Large intestine (tissue), 3 donors: ENCODE data around the gene SMG6. TPM values are rescaled to one million over a fixed set of nuclear protein-coding genes. Genes with fewer than 3 reads are reported as not detected.
A peak's percentile ranks its signal among the peaks of the same experiment; 100 is the strongest.
"Not testable (repeated sequence)": the region's sequence is repeated elsewhere in the genome, so short reads cannot be mapped to it uniquely, and the experiment has no call there.

ENCODE experiments used
- DNase-seq, 2 donors: peaks; one replicate each; pipeline versions ENCODE4 v3.0.0 to v3.0.0-alpha.2; 2013
- H3K27ac ChIP-seq: one replicate; pipeline ENCODE4 v1.5.1; 2013; ENCODE audit warnings: low read length
- H3K27me3 ChIP-seq: 2 replicates; pipeline ENCODE4 v1.6.1; 2013; ENCODE audit warnings: low read length; ENCODE audit not compliant: control insufficient read depth, insufficient read depth
- H3K36me3 ChIP-seq: 2 replicates; pipeline ENCODE4 v1.6.1; 2013; ENCODE audit warnings: low read length; ENCODE audit not compliant: control insufficient read depth, insufficient read depth
- H3K4me1 ChIP-seq: one replicate; pipeline ENCODE4 v1.6.1; 2013; ENCODE audit warnings: low read length; ENCODE audit not compliant: control insufficient read depth, insufficient read depth
- H3K4me3 ChIP-seq: one replicate; pipeline ENCODE4 v1.5.1; 2013; ENCODE audit warnings: low read length
- H3K9me3 ChIP-seq: one replicate; pipeline ENCODE4 v1.6.1; 2013; ENCODE audit warnings: mild to moderate bottlenecking, low read depth, low read length, moderate library complexity; ENCODE audit not compliant: control insufficient read depth
- WGBS: methylation state at CpG from one replicate; pipeline ENCODE4 v1.1.5; 2013; ENCODE audit warnings: low lambda C conversion rate; ENCODE audit not compliant: insufficient coverage; 5-methylcytosine and 5-hydroxymethylcytosine counted together
- polyA plus RNA-seq: library from polyadenylated mRNA; unstranded; fragments of 120-200 nt; gene quantifications from one replicate; pipeline ENCODE4 v1.2.1, GENCODE V29; 2013

Gene SMG6
- polyA plus RNA-seq, 1 donor: 18.0 TPM

DNA sequence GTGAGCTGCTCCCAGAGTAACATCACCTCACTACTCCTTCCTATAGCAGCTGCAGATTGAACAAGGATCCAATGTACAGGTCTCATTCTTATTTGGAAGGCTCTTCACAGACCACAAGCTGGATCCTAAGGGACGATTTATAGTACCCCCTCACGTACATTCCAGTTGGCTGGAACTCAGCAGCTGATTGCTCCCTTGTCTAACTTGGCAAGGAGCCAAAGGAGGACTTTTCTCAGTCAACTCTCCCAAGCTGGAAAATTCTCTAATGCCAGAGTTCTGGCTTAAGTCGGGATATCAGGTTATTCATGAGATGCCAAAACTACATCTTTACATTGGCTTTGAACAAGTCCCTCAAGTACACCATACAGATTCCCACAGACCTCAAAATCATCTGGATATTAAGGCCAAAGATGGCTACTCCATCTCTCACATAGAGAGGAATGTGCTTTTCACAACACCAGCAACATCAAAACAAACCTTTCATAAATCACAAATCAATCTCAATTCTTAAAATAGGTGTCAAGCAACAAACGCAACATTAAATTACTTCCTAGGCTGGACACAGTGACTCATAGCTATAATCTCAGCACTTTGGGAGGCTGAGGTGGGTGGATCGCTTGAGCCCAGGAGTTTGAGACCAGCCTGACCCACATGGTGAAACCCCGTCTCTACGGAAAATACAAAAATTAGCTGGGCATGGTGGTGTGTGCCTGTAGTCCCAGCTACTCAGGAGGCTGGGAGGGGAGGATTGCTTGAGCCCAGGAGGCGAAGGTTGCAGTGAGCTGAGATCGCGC is 39.3 kb downstream of the SMG6 start:
- no CpG with 5 or more reads among the region's 10 CpGs for WGBS
- Histone ChIP-seq H3K9me3 (no peaks in the 10 kb centered on the region), H3K27me3 (no peaks in the 10 kb centered on the region), H3K36me3 (peaks cover 33% of the 10 kb centered on the region), H3K4me1 (no peaks in the 10 kb centered on the region), H3K27ac (no peak overlapping the region), H3K4me3 (no peak overlapping the region)
- no peak for DNase-seq

DNA sequence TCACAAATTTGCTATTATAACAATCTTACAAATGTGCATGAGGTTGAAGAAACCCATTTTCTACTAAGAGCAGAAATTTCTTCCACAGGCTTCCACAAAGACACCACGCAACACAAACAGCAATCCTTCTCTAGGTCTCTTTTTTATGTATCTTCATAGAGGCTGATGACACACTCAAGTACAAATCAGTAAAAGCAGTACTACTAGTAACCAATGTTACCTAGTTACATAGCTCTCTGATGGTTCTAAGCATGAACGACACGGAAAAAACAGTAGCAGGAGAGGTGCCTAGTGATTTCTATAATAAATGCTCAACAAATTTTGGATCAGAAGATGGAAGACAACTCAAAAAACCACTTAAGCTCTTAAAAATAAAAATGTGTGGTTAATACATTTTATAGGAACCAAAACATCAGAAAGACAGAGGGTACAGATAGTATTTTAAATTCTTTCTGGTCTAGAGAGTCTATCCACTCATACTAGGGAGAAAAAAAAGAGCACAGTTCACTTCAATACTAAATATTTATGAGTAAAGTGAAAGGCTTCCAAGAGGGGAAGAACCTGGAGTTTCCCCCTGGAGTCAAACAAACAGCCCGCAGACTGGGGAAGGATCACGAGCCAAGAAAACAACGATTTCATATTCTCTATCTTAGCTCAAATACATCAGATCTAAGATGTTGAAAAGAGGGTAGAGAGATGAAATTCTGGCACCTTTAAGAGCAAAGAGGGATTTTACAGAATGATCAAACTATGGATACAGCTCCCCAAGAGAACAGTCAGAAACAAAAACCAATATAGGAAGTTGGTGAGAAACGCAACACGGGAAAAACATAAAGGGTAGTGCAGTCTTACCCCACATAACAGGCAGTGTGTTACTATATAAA is 40.2 kb downstream of the SMG6 start:
- H3K36me3 ChIP-seq: peaks cover 35% of the 10 kb centered on the region
- 88% methylated on average over 4 of the region's 8 CpGs for WGBS
- H3K27ac ChIP-seq: peak overlapping the region; percentile 23

DNA sequence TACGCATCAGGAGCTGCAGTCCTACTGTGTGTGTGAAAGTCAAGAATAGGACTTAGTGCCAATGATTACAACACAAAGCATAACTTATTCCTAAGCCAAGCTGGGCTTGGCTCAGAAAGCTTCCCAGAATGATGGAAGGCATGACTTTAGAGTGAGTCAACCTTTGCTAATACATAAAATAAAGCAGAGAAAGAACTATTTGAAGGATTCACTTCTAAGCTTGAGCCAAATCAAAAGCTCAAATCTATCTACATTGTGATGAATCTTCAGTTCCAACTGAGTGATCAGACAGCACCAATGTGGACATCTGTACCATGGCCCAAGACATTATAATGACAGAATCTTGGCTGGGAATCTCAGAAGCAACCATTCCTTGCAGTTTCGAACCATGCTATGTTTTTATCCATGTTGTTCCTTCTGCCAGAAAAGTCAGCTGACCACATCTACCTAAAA is 41.4 kb downstream of the SMG6 start:
- DNase-seq: no peak
- 100% methylated on average over 1 of the region's 2 CpGs for WGBS

More for the DNA sequence above, 40.2 kb downstream of the SMG6 start:
- H3K27me3 ChIP-seq: no peaks in the 10 kb centered on the region
- no peaks in the 10 kb centered on the region for H3K4me1 ChIP-seq
- H3K9me3 ChIP-seq: no peaks in the 10 kb centered on the region
- DNase-seq: no peak
- no peak overlapping the region for H3K4me3 ChIP-seq

DNA sequence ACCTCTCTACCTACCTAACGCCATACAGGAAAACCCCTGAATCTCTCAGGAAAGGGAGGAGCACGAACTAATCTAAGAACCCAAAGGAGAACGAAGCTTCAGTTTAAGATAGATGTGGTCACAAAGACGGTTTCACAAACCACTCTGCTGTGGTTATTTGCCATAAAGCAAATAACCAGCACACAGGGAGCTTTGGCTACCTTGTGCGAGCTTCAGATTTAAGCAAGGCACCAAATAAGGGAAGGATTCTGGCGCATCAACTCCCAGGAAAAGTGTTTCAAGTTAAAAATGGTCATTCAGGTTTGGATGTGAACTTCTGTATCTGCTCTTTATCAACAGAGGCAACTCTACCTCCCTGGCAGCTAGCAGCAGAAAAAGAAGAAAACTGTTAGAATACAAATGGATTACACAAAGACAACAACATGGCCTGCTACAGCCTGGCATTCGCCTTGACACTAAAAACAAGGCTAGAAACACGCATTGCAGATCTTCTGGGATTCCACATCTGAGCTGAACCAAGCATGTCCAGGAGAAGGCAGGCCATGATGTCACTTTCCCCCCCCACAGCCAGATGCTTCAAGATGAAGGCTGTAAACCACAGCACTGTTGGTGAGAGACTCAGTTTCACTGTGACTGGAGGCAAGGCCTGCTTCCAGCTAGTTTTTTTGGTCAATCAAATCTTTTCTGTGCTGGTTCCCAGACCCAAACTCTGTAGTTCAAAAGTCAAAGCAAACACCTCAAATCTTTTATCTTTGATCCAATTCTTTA is 43.6 kb downstream of the SMG6 start:
- no peaks in the 10 kb centered on the region for H3K27me3 ChIP-seq
- no peaks in the 10 kb centered on the region for H3K4me1 ChIP-seq
- H3K36me3 ChIP-seq: peaks cover 16% of the 10 kb centered on the region
- no CpG with 5 or more reads among the region's 8 CpGs for WGBS
- H3K27ac ChIP-seq: peak overlapping the region; percentile 47
- no peak overlapping the region for H3K4me3 ChIP-seq
- DNase-seq: no peak
- no peaks in the 10 kb centered on the region for H3K9me3 ChIP-seq

More for the DNA sequence above, 41.4 kb downstream of the SMG6 start:
- Histone ChIP-seq H3K27me3 (no peaks in the 10 kb centered on the region), H3K9me3 (no peaks in the 10 kb centered on the region), H3K27ac (no peak overlapping the region), H3K4me3 (no peak overlapping the region), H3K4me1 (no peaks in the 10 kb centered on the region), H3K36me3 (peaks cover 29% of the 10 kb centered on the region)

DNA sequence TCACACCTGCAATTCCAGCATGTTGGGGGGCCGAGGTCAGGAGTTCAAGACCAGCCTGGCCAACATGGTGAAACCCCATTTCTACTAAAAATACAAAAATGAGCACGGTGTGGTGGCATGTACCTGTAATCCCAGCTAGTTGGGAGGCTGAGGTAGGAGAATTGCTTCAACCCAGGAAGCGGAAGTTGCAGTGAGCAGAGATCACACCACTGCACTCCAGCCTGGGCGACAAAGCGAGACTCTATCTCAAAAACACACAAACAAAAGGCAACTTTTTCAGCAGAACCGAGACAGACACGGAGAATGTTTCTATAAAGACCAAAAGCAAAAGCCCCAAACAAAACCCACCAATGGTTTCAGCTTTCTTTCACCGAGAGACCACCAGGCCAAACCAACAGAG is 44.8 kb downstream of the SMG6 start:
- 80% methylated on average over 2 of the region's 8 CpGs for WGBS

DNA sequence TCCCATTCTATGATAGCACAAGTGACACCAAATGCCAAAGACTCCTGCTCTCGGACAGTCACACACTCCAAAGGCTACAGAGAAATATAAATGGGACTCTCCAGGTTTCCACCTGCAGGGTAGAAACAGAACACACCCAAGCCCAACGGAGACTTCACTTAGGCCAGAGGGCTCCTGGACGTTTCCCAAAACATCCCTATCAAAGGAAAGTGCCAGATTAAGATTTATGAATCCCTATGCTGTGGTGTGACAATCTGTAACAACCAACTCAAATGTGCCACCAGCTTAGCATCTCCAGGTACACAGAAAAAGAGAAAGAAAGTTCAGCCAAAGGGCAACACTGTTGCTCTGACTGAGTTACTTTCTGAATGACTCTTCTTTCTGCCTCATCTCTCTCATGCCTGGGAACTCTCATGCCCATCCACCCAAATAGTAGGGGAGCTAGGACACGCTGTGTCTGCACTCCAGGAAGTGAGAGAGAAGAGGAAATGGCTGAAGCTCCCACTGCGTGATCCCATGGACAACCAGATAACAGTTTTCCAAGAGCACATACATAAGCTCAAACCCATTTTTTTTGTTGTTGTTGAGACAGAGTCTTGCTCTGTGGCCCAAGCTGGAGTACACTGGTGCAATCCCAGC is 49.7 kb downstream of the SMG6 start:
- Histone ChIP-seq H3K36me3 (peaks cover 20% of the 10 kb centered on the region), H3K4me3 (no peak overlapping the region), H3K27ac (no peak overlapping the region), H3K4me1 (no peaks in the 10 kb centered on the region), H3K9me3 (no peaks in the 10 kb centered on the region), H3K27me3 (no peaks in the 10 kb centered on the region)
- no CpG with 5 or more reads among the region's 5 CpGs for WGBS
- DNase-seq: no peak

More for the DNA sequence above, 44.8 kb downstream of the SMG6 start:
- not testable (repeated sequence) for DNase-seq, H3K27ac ChIP-seq, H3K4me1 ChIP-seq, H3K4me3 ChIP-seq, H3K27me3 ChIP-seq, H3K9me3 ChIP-seq
- H3K36me3 ChIP-seq: peaks cover 21% of the 10 kb centered on the region

DNA sequence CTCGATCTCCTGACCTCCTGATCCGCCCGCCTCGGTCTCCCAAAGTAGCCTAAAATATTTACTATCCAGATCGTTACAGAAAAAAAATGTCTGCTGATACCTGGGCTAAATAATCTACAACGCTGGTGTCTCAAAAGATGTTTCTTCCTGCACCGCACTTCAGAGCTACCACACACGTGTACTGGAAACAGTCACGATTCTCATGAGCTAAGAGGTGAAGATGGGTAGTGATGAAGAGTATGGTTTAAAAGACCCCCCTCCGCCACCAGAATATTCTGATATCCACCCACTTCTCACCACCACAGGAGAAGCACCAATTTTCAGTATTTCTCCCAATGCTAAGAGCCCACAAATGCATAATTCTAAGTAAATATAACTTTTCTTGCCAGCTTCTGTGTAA is 50.2 kb downstream of the SMG6 start:
- Histone ChIP-seq H3K9me3 (no peaks in the 10 kb centered on the region), H3K36me3 (peaks cover 20% of the 10 kb centered on the region), H3K27ac (no peak overlapping the region), H3K27me3 (no peaks in the 10 kb centered on the region), H3K4me1 (no peaks in the 10 kb centered on the region), H3K4me3 (no peak overlapping the region)
- DNase-seq: no peak
- 96% methylated on average over 4 of the region's 10 CpGs for WGBS

DNA sequence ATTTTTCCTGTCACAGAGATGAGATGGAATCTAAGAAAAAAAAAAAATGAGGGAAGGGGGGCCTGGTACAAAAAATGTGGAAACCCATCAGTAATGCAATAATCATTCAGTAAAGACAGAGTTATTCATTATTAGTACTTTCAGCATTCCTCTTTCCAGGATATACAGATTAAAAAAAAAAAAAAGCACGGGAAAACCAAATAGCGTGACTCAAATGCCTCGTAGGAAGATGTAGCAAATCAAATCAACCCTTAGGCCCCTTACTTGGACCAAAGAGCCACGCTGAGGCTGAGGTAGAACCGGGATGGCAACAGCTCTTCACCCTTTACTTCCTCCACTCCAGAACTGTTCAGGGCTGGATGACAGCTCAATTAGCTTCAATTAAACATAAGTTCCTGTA is 52.5 kb downstream of the SMG6 start:
- WGBS: no CpG with 5 or more reads among the region's 5 CpGs
- no peak overlapping the region for H3K27ac ChIP-seq
- H3K27me3 ChIP-seq: no peaks in the 10 kb centered on the region
- H3K36me3 ChIP-seq: peaks cover 21% of the 10 kb centered on the region
- H3K4me1 ChIP-seq: no peaks in the 10 kb centered on the region
- H3K9me3 ChIP-seq: no peaks in the 10 kb centered on the region
- H3K4me3 ChIP-seq: no peak overlapping the region
- DNase-seq: no peak

DNA sequence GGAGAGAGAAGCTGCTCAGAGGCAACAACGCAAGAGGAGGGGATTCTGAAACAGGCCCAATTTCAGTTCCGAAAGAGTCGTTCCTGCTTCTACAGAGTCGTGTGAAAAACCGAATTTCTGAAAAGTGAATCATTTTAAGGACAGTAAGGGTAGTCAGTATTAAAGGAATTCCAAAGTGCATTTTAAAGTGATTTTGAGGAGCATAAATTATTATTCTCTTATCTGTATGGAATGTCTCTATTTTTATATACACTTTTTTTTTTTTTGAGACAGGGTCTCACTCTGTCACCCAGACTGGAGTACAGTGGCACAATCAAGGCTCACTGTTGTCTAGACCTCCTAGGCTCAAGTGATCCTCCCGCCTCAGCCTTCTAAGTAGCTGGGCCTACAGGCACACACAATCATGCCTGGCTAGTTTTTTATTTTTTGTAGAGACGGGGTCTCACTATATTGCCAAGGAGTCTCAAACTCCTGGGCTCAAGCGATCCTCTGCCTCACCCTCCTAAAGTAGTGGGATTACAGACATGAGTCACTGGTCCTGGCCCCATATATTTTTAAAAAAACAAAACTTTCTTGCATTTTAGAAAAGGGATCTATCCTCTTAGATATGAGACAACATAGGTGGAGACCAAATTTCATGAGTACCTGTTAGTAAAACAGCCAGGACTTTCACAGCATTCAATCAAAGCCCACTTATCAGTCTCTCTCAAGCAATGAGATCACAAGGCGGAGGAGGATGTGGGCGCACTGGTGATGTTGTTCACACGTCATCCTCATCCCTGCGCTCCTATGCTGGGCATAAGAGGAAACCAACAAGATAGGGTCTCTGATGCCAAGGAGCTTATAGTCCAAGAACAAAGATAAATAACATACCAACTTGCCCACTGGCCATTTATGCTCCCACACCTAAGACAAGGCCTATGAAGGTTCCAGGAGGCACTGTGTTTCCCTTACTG is 53.2 kb downstream of the SMG6 start:
- no peak overlapping the region for H3K27ac ChIP-seq
- no peak for DNase-seq

More for the DNA sequence above, 53.2 kb downstream of the SMG6 start:
- Histone ChIP-seq H3K4me3 (no peak overlapping the region), H3K36me3 (peaks cover 21% of the 10 kb centered on the region), H3K4me1 (no peaks in the 10 kb centered on the region), H3K27me3 (no peaks in the 10 kb centered on the region), H3K9me3 (no peaks in the 10 kb centered on the region)
- no CpG with 5 or more reads among the region's 12 CpGs for WGBS
